Medulla oblongata (tissue), 1 donor: Measurements from ENCODE around the gene PIWIL1.

Experiments used
- DNase-seq: peaks from one replicate; pipeline ENCODE4 v3.0.0-alpha.2; 2015; ENCODE audit errors: extremely low spot score

Gene PIWIL1

DNA sequence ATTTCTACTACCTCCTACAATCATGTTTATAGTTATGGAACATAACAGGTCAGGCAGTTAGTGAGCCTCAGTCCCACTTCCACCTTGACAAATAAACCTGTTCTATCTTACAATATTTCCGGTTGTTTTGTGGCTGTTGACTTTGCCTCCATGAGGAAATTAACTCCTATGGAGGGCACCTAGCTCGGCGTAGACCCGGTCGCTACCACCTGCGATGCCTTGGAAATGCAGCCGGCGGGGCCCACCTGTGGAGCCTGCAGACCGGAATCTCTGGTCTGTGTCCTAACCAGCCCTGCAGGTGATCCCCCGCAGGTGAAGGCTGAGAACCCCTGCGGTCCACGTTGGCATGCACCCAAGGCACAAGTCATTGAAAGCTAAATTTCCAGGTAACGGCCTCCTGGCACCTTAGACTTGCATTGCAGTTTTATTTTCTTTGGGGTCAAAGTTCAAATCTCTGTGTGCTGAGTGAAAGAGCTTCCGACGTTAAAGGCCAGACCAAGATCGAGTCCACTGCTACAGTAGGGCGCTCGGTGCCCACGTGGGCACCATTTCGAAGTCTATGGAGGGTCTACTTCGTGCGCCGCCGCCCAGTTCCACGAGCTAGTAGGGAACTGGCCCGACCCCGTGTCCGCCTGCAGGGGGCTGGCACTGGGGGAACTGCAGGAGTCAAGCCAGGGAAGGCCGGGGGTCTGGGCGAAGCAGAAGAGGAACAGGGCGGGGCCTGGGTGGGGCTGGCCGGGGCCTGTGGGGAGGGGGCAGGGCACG is 782 bp upstream of the PIWIL1 start:
- no peak for DNase-seq

DNA sequence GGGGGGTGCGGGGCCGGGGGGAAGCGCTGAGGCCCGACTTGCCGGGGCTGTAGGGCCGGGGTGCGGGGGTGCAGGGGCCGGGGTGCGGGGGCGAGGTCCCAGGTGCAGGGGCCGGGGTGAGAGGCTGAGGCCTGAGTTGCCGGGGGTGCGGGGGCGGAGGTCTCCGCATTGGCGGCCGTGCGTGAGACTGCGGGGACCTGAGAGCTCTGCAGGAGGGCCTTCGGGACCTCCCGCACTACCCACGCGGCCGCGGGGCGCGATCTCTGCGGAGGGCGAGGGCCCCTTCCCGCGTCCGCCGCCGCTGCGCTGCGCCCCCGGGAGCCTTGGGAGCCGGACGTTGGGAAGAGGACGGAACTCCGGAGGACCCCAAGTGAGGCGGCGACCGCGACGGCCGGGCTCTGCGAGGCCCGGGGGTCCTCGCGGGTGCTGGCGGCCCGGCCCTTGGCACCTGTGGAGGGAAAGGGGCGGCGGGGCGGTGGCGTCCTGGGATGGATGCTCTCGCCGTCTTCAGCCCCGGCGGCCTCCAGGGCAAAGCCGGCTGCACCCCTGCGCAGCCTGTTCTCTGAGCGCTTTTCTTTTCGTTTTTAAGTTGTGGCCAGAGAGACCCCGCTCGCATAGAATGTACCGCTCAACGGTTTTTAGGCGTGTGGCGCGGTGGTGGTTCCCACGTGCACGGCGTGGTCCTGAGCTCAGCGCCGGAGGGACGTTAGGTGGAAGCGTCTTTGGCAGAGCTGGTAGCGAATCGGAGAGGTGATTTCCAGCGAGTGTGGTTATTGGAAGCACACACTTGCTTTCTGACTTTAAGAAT is 1.3 kb downstream of the PIWIL1 start:
- DNase-seq: no peak

DNA sequence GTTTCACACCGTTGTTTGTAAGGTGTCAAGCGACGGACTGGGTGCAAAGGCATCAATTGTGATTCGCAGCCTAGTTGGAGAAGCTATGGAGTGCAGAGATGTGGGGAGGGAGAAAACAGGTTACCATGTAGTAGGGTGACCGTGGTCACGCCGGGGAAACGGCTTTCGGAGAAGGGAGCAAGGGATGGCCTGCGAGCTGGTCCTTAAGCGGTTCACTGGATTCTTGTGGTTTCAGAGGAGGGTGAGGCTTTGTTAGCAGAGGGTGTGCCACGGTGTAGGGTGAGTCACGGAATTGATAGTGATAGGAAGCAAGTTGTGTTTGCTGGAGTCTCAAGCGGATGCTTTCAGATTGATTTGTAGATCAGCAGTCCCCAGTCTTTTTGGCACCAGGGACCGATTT is 2.3 kb downstream of the PIWIL1 start:
- DNase-seq: no peak

DNA sequence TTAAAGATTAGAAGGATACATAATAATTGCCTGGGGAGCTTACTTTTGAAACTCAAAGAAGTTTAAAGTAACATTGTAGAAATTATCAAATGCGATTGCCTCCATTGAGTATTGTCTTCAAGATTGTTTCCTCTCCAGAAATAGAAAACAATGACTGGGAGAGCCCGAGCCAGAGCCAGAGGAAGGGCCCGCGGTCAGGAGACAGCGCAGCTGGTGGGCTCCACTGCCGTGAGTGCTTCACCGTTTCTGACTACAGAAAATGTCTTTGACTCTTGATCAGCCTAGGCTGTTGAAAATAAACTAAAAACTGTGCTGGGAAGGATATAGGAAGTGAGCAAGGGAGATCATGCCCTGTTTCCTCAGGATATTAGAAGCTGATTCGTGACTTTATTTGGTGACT is 4.8 kb downstream of the PIWIL1 start:
- DNase-seq: no peak

DNA sequence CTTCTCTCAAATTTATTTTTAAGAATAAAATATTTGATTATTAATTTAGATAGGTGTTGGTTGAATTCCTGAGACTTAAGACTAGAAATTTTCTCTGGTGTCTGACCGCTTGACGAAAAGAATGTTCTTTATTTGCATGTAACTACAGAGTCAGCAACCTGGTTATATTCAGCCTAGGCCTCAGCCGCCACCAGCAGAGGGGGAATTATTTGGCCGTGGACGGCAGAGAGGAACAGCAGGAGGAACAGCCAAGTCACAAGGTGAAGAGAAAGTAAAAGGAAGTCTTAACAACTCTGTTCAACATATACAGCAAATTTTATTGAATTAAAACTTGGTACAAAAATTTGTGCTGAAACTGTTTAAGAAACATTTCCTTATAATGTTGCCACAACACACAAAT is 5.2 kb downstream of the PIWIL1 start:
- no peak for DNase-seq

DNA sequence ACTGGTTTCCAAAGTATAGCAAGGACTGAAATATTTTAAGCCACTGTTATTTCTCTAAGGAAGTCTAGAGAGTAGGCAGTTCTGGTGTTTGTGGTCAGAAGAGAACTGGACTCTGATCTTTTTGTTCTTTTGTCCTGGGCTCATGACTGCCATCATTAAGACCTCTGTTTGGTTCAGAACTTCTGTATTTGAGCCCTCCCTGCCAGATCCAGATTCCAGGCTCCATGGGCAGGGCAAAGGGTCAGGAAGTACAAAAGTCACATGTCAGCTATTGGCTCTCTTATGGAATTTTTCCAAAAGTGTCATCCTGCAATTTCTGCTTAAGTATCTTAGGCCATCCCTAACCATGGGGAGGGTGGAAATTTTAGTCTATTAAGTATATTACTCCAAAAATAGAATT is 6.8 kb downstream of the PIWIL1 start:
- no peak for DNase-seq

DNA sequence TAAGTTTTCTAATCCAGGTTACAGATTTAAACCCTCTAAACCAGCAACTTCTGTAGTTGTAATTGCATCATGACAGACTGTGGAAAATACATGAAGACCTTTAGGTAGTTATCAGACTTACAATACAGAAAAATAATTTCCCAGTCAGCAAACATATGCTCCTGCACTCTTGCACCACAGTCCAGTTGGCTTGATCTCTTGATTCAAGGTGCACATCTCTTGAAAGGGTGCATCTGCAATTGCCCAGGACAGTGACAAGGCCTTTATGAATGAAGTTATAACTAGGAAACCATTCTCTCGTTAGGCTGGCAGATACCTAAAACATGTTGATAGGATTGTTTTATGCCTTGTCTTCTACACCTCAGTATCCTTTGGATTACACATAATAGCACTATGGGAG is 7.6 kb downstream of the PIWIL1 start:
- DNase-seq: no peak

DNA sequence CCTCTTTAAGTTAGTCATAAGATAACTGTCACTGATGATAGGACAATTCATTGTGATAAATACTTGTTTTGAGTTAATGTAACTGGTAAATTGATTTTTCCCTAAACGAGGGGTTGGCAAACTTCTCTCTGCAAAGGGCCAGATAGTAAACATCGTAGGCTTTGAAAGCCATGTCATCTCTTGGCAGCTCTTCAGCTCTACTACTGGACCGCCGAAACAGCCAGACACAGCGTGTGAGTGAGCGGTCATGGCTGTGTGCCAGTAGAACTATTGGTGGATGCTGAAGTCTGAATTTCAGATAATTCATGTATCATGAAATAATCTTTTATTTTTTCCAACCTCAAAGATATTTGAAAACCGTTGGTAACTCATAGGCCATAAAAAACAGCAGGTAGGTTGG is 9.9 kb downstream of the PIWIL1 start:
- no peak for DNase-seq

DNA sequence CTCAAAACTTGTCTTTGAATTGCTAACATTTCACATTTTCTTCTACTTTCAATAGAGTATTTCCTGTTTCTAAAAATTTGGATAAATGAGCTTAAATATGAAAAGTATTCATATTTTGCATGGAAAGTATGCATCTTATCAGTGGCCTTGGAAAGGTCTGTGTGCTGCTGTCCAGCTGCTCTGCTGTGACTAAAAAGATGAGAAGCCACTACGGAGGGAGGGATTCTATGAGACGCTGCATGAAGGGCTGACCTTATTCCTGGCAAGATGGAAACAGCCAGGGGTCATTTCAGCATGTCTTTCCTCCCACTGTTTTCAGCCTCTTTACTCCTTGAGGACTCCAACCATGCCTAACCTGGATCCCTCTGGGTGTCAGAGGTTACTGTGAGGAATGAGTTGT is 13.0 kb downstream of the PIWIL1 start:
- DNase-seq: no peak

DNA sequence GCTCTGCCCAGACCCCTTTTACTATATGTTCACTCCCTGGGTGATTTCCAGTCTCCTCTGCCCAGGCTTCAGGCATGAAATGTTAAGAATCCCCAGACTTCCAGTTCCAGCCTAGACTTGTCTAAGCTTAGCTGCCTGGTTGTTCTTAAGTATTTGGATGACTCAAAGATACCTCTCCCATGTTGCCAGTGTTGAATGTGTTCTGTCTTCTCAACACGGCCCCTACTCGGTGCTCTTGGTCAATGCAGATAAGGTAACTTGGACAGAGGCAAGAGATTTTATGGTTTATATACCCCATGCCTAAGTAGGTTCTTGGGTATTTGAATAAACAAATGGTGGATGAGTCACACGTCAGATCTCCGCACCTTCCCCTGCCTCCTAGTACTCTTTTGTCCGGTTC is 13.6 kb downstream of the PIWIL1 start:
- DNase-seq: no peak

DNA sequence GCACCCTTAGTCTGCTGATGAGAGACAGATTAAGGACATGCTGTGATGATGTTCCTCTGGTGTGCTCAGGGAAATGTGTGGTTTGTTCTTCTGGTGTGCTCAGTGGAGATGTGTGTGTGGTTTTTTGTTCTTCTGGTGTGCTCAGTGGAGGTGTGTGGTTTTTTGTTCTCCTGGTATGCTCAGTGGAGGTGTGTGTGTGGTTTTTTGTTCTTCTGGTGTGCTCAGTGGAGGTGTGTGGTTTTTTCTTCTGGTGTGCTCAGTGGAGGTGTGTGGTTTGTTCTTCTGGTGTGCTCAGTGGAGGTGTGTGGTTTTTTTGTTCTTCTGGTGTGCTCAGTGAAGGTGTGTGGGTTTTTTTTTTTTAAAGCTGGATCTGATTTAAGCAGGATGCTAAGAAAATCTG is 15.4 kb downstream of the PIWIL1 start:
- no peak for DNase-seq

DNA sequence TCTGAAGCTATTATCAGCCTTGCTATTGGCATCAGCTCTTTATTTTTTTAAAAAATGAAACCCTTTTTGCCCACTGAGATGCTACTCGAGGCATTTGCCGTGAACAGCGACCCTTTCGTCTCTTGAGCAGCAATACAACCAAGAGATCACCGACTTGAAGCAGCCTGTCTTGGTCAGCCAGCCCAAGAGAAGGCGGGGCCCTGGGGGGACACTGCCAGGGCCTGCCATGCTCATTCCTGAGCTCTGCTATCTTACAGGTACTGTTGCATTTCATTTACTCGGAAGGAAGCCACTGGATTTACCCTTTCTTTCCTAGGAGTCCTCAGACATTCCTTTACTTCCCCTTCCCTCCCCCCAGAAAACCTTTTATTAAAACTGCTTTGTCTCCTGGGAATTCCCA is 16.7 kb downstream of the PIWIL1 start:
- no peak for DNase-seq

DNA sequence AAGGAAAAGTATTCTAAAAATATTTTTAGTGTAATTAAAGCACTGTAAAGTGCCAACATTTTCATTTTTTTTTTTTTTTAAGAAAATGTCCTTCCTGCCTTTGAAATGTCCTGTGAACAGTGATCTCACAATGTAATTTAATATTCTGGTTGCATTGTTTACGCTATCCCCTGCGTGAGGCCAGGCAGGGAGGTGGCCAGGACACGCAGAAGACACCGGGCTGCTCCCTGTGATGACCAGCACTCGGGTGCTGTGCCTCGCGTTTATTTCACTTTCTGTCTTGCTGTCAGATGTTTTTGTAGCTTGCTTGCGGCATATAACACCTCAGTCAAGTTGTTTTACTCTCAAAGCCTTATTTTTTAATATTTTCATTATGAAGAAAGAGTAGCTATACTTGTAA is 18.5 kb downstream of the PIWIL1 start:
- no peak for DNase-seq

DNA sequence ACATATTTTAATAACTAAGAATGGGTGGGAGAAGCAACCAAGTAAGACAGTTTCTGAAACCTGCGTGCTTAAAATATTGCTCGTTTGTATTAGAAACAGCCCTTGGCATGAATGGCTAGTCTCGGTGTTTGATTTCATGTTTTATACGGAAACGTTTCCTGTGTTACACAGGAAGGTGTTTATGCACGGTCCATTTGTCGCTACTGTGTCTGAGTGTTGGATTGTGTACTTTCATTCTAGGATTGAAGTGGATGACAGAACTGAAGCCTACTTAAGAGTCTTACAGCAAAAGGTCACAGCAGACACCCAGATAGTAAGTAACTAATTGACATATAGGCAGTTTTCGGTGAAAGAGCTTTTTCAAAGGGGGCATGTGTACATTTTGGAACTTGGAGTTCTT is 19.6 kb downstream of the PIWIL1 start:
- no peak for DNase-seq

DNA sequence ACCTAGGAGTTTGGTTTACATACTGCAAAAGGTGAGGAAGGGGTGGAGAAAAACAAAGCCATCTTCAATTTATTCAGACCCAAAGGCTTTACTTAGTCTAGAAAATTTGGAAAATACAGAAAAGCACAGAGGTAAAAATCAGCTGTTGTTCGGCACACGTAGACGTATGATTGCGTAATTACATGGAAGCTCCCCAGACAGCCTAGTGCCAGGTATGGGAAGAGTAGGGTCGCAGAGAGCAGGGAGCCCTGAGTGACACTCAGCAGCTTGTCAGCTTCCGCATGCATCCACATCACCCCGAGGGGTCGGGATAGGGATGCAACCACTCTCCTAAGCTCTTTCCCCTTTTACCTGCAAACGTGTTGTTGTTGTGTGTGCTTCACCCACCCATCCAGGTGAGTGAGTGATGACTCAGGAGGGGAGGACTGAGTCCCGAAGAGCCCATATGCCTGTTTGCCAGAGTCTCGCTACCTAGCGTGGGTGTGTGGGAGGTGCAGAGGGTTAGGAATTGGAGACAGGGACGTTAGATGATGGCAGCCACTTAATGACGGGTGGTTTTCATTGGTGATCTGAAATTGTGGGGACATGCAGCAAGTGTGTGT is 20.1 kb downstream of the PIWIL1 start:
- DNase-seq: no peak

DNA sequence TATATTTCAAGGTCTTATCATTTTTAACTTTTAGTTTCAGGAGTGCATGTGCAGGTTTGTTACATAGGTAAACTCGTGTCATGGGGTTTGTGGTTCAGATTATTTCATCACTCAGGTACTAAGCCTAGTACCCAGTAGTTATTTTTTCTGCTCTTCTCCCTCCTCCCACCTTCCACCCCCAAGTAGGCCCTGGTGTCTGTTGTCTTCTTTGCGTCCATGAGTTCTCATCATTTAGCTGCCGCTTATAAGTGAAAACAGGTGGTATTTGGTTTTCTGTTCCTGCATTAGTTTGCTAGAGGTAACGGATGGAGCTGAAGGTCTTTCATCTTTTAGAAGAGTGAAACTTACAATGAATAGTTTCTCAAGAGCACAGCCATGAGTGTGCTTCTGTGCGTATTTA is 24.4 kb downstream of the PIWIL1 start:
- DNase-seq: no peak

DNA sequence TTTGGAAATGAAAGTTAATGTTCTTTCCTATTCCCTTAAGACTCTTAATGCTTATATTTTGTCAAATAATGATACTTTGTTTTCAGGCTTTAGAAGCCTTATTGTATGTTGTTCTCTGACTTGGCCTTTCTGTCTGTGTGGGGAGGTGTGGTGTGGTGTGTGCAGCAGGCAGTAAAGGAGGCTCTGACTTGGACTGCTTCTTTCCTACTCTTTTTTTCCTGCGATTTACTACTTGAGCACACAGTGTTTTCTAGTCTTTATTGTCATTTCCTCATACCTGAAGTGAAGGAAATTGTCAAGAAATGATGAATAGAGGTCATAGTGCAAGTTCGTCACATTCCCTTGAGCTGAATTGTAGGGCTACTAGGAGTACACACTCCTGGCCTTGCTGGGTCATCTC is 26.9 kb downstream of the PIWIL1 start:
- DNase-seq: no peak

DNA sequence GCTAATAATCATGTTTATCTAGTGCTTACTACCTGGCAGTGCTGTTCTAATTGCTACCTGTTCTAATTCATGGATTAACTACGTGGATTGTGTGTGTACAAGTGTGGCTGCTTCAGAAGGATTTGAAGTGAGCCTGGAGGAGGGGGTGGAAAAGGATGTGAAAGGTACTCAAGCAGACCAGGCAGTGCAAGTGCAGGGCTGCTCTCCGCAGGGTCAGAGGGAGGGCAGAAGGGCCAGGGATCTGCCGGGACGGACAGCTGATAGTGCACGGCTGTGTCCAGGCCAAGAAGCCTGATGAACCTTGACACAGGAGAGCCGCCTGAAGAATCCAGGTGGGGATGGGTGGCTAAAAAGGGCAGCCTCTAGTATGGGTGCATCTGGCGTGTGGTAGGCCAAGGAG is 28.5 kb downstream of the PIWIL1 start:
- no peak for DNase-seq

DNA sequence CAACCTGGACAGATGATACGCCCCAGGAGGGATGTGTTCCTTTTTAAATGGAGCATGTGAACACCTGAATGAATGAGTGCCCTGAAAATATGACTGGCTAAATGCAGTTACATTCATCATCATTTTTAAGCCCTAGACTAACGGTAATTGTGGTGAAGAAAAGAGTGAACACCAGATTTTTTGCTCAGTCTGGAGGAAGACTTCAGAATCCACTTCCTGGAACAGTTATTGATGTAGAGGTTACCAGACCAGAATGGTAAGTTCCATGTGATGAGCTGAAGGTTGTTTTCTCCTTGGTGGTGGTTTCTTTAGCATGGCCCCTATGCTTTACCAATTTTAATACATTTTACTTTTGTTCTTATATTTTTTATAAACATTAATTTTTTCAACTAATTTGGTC is 29.3 kb downstream of the PIWIL1 start:
- no peak for DNase-seq

DNA sequence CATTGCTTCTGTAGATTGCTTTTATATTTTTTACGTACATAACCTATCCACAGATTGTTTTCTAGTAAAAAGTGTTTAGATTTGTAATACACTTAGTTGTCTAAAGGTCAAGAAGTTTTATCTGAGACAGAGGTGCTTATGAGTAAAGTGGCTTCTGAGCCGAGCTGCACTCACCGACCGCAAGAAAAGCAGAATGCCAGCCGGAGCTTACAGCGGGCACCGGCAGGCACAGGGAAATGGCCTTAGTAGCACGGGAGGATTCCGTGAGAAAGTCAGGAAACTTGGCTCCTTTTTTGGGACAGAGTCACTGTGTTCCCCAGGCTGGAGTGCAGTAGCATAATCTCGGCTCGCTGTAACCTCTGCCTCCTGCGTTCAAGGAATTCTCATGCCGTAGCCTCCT is 29.8 kb downstream of the PIWIL1 start:
- no peak for DNase-seq

DNA sequence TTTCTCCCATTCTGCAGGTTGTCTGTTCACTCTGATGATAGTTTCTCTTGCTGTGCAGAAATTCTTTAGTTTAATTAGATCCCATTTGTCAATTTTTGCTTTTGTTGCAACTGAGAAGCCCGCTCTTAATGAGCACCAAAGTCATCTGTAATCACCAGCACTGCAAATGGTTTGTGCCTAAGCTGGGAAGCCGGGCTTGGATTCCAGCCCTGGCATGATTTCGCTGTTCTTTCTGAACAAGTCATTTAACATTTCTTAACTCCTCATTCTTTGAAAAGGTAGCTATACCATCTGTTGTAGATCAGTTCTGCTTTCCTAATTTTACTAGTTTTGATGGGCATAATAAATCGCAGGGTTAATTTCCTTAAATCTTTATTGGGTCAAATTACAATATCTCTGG is 32.1 kb downstream of the PIWIL1 start:
- DNase-seq: no peak

DNA sequence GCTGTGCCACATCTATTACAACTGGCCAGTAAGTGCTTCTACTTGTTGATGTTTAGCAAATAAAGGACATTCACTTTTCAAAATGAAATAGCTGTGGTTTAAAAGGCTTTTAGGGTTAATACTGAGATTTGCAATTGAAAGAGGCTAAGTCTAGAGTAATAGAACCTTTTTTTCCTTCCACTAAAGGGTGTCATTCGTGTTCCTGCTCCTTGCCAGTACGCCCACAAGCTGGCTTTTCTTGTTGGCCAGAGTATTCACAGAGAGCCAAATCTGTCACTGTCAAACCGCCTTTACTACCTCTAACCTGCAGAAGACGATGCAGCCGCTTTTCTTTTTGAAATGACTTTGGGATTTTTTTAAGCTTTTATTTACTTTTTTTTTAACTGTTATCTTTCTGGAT is 33.6 kb downstream of the PIWIL1 start:
- no peak for DNase-seq

DNA sequence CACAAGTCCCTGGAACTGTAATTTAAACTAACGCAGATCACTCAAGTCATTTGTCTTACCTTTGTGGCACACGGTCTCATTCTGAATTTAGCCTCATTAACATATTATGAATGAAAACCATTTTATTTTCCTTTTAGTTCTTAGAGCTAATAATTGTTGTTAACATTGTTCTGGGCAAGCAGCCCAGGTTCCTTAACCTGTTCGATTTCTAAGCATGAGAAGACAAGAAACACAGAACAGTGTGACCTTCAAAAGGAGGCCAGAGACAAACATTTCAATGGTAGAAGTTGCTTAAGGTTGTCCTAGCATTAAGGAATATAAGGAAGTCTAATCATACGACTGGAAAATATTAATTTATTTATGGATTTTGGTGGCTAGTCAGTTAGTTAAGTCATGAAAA is 35.2 kb downstream of the PIWIL1 start:
- DNase-seq: no peak
